Measurements from ENCODE around the gene DDX17.

Gene DDX17

GRCh38 chr22:38465673-38466490 is 40.2 kb downstream of the DDX17 start:
- Mint-ChIP-seq H3K36me3 (no peaks in the 10 kb centered on the region), H3K27ac (no peak overlapping the region), H3K4me1 (peaks cover 20% of the 10 kb centered on the region), H3K27me3 (peaks cover 95% of the 10 kb centered on the region), H3K9me3 (no peaks in the 10 kb centered on the region), H3K4me3 (no peak overlapping the region)
- CTCF ChIA-PET: no interaction called here
- DNase-seq: no peak

GRCh38 chr22:38464992-38465672 is 41.0 kb downstream of the DDX17 start:
- no peaks in the 10 kb centered on the region for H3K9me3 Mint-ChIP-seq
- DNase-seq: no peak
- peaks cover 20% of the 10 kb centered on the region for H3K4me1 Mint-ChIP-seq
- H3K27ac Mint-ChIP-seq: no peak overlapping the region
- CTCF ChIA-PET: no interaction called here
- H3K36me3 Mint-ChIP-seq: no peaks in the 10 kb centered on the region
- H3K4me3 Mint-ChIP-seq: no peak overlapping the region
- peaks cover 97% of the 10 kb centered on the region for H3K27me3 Mint-ChIP-seq

GRCh38 chr22:38462960-38463784 is 42.9 kb downstream of the DDX17 start:
- Mint-ChIP-seq H3K9me3 (no peaks in the 10 kb centered on the region), H3K4me3 (no peak overlapping the region), H3K27me3 (peaks cover 100% of the 10 kb centered on the region), H3K36me3 (no peaks in the 10 kb centered on the region), H3K27ac (no peak overlapping the region), H3K4me1 (peaks cover 20% of the 10 kb centered on the region)
- CTCF ChIA-PET: interaction anchor here (0.6 to 1.3 kb wide), 3 partner anchors 29 to 109 kb away, joined by 3 to 4 read pairs (median 3); partner anchors contain the start of gene DMC1
- no peak for DNase-seq

GRCh38 chr22:38461414-38462081 is 44.6 kb downstream of the DDX17 start:
- CTCF ChIA-PET: interaction anchor here (1.1 to 1.3 kb wide), 2 partner anchors 111 to 409 kb away, joined by 3 read pairs; no protein-coding TSS in a partner anchor
- H3K36me3 Mint-ChIP-seq: no peaks in the 10 kb centered on the region
- peaks cover 18% of the 10 kb centered on the region for H3K4me1 Mint-ChIP-seq
- no peaks in the 10 kb centered on the region for H3K9me3 Mint-ChIP-seq
- H3K27ac Mint-ChIP-seq: no peak overlapping the region
- DNase-seq: peak; percentile 81
- H3K4me3 Mint-ChIP-seq: no peak overlapping the region
- peaks cover 100% of the 10 kb centered on the region for H3K27me3 Mint-ChIP-seq

- H3K4me1 Mint-ChIP-seq: peaks cover 22% of the 10 kb centered on the region
- H3K27ac Mint-ChIP-seq: no peak overlapping the region
- H3K9me3 Mint-ChIP-seq: no peaks in the 10 kb centered on the region
- no peak overlapping the region for H3K4me3 Mint-ChIP-seq
- no peaks in the 10 kb centered on the region for H3K36me3 Mint-ChIP-seq
- no peak for DNase-seq
- peaks cover 100% of the 10 kb centered on the region for H3K27me3 Mint-ChIP-seq
- CTCF ChIA-PET: interaction anchor here (1.1 kb wide), 1 partner anchor 409 kb away, joined by 3 read pairs; no protein-coding TSS in a partner anchor
Observed at GRCh38 chr22:38461057-38461413, 45.1 kb downstream of the DDX17 start.

- Mint-ChIP-seq H3K27me3 (peaks cover 99% of the 10 kb centered on the region), H3K9me3 (no peaks in the 10 kb centered on the region), H3K27ac (no peak overlapping the region), H3K4me3 (no peak overlapping the region), H3K4me1 (peaks cover 22% of the 10 kb centered on the region), H3K36me3 (no peaks in the 10 kb centered on the region)
- CTCF ChIA-PET: no interaction called here
- no peak for DNase-seq
Observed at GRCh38 chr22:38460426-38460840, 45.7 kb downstream of the DDX17 start.

GRCh38 chr22:38456841-38457699 is 49.0 kb downstream of the DDX17 start:
- Mint-ChIP-seq H3K27ac (no peak overlapping the region), H3K4me3 (peak overlapping the region; percentile 58), H3K9me3 (no peaks in the 10 kb centered on the region), H3K4me1 (peaks cover 24% of the 10 kb centered on the region), H3K27me3 (peaks cover 95% of the 10 kb centered on the region), H3K36me3 (no peaks in the 10 kb centered on the region)
- DNase-seq: no peak
- CTCF ChIA-PET: no interaction called here

GRCh38 chr22:38456272-38456835 is 49.8 kb downstream of the DDX17 start:
- DNase-seq: no peak
- no peaks in the 10 kb centered on the region for H3K9me3 Mint-ChIP-seq
- H3K27ac Mint-ChIP-seq: peak overlapping the region; percentile 26
- CTCF ChIA-PET: no interaction called here
- H3K27me3 Mint-ChIP-seq: peaks cover 95% of the 10 kb centered on the region
- no peaks in the 10 kb centered on the region for H3K36me3 Mint-ChIP-seq
- H3K4me3 Mint-ChIP-seq: peak overlapping the region; percentile 58
- peaks cover 16% of the 10 kb centered on the region for H3K4me1 Mint-ChIP-seq

- peaks cover 16% of the 10 kb centered on the region for H3K4me1 Mint-ChIP-seq
- peak; percentile 36 for DNase-seq
- H3K27me3 Mint-ChIP-seq: peaks cover 95% of the 10 kb centered on the region
- H3K36me3 Mint-ChIP-seq: no peaks in the 10 kb centered on the region
- no peaks in the 10 kb centered on the region for H3K9me3 Mint-ChIP-seq
- CTCF ChIA-PET: no interaction called here
- H3K4me3 Mint-ChIP-seq: peak overlapping the region; percentile 32
- no peak overlapping the region for H3K27ac Mint-ChIP-seq
Observed at GRCh38 chr22:38455530-38456271, 50.4 kb downstream of the DDX17 start.

GRCh38 chr22:38455076-38455529 is 51.0 kb downstream of the DDX17 start, which contains the start of gene KCNJ4:
Gene KCNJ4, minus strand, starts transcription at chr22:38455199. Its CDS starts 27,067 bp downstream, at chr22:38428132.
- peaks cover 16% of the 10 kb centered on the region for H3K4me1 Mint-ChIP-seq
- H3K9me3 Mint-ChIP-seq: no peaks in the 10 kb centered on the region
- CTCF ChIA-PET: no interaction called here
- H3K27ac Mint-ChIP-seq: no peak within 1 kb of the TSS
- peaks cover 95% of the 10 kb centered on the region for H3K27me3 Mint-ChIP-seq
- peak within 1 kb of the TSS; percentile 65 for H3K4me3 Mint-ChIP-seq
- DNase-seq: no peak
- H3K36me3 Mint-ChIP-seq: no peaks in the 10 kb centered on the region

- H3K27me3 Mint-ChIP-seq: peaks cover 95% of the 10 kb centered on the region
- no peak overlapping the region for H3K27ac Mint-ChIP-seq
- peak; percentile 45 for DNase-seq
- no peaks in the 10 kb centered on the region for H3K9me3 Mint-ChIP-seq
- peak overlapping the region; percentile 65 for H3K4me3 Mint-ChIP-seq
- CTCF ChIA-PET: no interaction called here
- peaks cover 16% of the 10 kb centered on the region for H3K4me1 Mint-ChIP-seq
- no peaks in the 10 kb centered on the region for H3K36me3 Mint-ChIP-seq
Observed at GRCh38 chr22:38454353-38455075, 51.6 kb downstream of the DDX17 start.

- Mint-ChIP-seq H3K4me1 (peaks cover 16% of the 10 kb centered on the region), H3K27me3 (peaks cover 95% of the 10 kb centered on the region), H3K4me3 (peak overlapping the region; percentile 7), H3K9me3 (no peaks in the 10 kb centered on the region), H3K27ac (no peak overlapping the region), H3K36me3 (no peaks in the 10 kb centered on the region)
- DNase-seq: no peak
- CTCF ChIA-PET: no interaction called here
Observed at GRCh38 chr22:38453996-38454352, 52.1 kb downstream of the DDX17 start.

Data from activated naive CD4-positive, alpha-beta T cell treated with anti-CD3 and anti-CD28 coated beads, Interleukin-2, amount 10 ng/mL, durations not matched to agents 7 days and 5 days (primary cell).